HG03139 (cell line): ENCODE data around the gene LIG3.
"Not testable (repeated sequence)": the region's sequence is repeated elsewhere in the genome, so short reads cannot be mapped to it uniquely, and the experiment has no call there.

Experiments
- ATAC-seq: cut with Tn5 transposase; IDR thresholded peaks from one replicate; pipeline ENCODE4 v1.9.1; 2021; ENCODE audit not compliant: unreplicated experiment

Gene LIG3

DNA sequence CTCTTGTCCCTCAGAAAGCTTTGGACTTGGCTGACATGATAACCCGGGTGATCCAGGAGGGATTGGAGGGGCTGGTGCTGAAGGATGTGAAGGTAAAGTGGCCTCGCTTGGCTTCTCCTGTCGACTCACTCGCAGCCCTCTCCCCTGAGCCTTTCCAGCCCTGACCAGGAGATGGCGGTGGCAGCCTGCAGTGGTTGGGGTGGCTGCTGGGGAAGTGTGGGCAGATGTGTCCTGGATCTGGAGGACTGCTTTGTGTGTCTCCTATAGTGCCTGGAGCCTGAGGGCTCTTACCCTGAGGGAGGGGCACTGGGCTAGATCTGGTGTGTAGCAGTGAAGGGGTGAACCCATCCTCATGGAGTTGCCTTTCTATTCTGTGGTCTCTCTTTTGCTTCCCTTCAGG is 17.9 kb downstream of the LIG3 start:
- ATAC-seq, result no peak

DNA sequence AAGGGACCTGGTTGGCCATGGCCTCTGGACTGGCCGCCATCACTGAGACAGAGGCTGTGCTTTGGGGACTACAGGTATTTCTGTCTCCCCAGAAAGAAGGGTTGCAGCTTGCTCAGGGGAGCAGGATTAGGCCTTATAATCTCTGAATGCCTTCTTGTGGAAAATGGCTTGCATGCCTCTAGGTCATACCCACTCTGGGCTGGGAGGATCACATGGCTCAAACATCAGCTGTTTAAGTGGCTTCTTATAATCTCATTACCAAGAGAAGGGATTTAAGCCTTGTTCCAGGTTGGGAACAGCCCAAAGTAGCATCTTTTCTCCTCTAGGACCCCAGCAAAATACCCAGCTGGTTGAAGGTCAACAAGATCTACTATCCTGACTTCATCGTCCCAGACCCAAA is 19.1 kb downstream of the LIG3 start:
- no peak for ATAC-seq

DNA sequence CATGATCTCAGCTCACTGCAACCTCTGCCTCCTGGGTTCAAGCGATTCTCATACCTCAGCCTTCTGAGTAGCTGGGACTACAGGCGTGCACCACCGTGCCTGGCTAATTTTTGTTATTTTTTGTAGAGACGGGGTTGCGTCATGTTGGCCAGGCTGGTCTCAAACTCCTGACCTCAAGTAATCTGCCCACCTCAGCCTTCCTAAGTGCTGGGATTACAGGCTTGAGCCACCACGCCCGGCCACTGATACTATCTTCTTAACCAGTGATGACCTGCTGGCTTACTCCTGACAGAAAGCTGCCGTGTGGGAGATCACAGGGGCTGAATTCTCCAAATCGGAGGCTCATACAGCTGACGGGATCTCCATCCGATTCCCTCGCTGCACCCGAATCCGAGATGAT is 20.7 kb downstream of the LIG3 start:
- ATAC-seq, result not testable (repeated sequence)

DNA sequence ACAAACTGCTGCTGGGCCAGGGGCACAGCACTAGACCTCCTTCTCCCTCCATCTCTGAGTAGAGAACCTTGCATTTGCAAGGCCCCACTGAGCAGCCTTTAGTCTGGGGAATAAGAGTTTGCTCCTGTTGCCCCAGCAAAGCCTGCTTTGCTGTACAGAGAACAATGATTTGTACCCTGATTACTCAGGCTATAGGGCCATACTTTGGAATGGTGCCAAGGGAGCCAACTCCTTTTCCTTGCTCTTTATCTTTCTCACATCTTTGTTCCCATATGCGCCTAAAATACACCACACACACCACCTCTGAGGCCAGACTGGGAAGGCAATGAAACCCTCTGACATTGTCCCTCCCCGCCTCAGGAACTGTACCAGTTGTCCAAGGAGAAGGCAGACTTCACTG is 21.2 kb downstream of the LIG3 start:
- ATAC-seq, result no peak

DNA sequence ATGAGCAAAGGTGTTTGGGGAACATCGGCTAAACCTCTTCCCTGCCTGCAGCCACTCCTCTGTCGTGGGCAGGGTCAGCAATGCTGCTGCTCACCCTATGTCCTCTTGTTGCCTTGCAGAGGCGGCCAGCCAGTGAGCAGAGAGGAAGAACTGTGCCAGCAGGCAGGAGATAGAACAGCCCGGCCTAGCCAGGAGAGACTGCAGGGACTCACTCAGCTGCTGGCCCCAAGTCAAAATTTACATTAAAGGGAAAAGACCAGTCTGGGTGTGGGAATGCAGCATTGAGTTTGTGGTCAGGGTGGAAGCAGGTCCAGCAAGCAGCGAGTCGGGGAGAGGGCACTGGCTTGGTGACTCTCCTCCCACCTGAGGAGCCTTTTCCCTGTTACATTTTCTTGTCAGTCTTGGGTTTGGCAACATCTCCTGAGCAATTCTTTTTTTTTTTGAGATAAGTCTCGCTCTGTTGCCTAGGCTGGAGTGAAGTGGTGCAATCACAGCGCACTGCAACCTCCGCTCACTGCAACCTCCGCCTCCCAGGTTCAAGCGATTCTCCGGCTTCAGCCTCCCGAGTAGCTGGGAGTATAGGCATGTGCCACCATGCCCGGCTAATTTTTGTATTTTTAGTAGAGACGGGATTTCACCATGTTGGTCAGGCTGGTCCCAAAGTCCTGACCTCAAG is 22.7 kb downstream of the LIG3 start:
- ATAC-seq, result no peak

DNA sequence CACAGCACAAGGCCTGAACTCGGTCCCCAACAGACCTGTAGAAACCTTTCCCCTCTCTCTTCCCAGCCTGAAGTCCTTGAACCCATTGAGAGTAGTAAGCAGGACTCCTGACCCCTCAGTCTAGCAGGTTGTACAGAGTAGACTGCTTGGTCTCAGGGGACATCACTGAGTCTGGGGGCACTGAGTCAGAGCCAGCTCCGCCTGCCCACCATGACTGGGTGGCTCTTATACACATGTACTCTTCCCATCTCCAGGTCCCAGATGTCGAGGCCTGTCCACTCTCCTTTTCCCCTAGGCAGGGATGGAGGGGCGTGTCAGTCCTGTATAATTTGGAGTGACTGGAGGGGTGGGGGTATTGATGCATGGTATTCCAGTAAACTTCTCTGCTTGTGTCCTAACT is 23.5 kb downstream of the LIG3 start:
- ATAC-seq, result no peak

DNA sequence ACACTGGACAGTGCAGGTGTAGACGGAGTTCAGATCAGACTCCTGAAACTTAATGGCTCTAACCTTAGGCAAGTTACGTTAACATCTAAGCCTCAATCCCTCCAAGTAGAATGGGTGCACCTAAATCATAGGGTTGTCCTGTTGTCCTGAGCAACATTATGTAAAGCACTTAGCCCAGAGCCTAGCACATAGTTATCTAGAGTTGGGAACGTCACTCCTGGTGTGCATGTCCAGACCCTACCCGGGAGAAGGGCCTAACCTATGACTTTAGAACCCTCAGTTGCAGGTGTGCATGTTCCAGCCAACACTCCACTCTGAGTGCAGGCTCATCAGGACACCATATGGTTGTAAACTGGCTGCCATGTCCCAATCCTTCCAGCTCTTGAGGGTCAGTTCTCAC is 26.0 kb downstream of the LIG3 start:
- ATAC-seq, result no peak

DNA sequence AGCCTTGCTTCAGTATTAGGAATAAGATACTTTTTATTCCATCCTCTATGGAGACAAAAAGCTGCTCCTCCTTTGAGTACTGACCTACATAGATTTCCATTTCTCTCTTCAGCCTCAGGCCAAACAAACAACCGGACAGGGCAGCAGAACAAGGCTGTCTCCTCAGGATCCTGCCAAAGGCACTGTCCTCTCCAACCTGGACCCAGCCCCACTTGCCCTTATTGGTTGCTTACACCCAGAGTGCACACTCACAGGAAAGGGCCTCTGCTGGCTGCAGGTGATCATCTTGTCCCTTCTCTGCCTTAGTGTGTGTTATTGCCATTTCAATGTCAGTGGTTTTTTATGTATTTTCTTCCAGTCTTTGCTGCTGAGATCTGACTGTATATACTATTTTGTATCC is 26.6 kb downstream of the LIG3 start:
- no peak for ATAC-seq

DNA sequence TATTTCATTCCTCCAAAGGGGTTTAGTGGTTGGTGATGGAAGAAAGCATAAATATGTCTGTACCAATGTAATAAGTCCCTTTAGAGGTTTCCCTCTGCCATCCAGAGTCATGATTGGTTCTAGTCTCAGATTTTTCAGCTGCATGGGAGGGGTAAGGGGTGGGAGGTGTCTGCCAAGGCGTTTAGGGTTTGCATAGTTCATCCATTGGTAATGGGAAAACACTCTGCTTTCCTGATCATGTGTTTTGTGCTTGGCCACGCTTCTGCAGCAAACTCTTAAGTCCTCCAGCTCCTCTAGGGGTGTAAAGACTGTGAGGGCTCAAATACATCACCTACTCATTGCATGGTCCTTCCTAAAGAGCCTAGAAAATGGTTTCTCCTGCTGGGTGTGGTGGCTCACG is 29.8 kb downstream of the LIG3 start:
- no peak for ATAC-seq

DNA sequence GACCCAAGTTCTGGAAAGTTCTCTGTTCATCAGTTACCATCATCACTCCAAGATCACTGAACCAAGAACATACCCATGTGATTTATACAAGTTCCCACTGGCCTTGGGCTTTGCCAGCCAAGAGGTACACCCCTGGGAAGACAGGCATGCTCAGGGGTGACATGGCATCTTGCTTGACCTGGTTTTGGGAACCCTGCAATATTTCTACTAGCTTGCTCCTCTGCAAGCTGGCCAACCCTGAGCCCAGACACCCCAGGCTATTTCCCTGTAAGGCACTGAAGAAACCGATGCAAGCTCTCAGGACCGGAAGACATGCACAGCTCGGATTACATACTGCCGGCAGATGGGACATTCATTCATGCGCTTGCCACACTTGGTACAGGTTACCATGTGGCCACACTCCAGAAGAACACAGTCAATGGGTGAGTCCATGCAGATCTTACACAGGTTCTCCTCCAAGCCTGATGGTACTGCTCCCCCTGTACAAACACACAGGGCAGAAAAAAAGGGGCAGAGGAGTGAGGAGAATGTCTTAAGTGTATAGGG is 31.4 kb downstream of the LIG3 start:
- ATAC-seq, result no peak

DNA sequence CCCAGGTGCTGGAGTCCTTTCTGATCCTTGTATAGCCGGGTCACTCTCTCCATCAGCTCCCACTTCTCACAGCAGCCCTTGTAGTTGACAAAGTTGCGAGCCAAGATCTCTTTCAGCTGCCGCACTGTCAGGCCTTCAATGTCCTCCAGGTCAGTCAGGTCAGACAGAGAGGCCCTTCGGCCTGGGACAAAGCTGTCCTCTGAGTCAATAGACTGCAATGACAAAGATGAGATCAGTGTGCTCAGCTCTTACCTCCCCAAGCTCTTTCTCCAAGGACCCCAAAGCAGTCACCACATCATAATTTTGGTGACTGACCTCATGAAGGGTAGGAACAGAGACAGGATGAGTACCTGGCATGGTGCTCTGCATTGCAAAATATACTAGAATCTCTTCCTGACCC is 36.1 kb downstream of the LIG3 start:
- no peak for ATAC-seq

DNA sequence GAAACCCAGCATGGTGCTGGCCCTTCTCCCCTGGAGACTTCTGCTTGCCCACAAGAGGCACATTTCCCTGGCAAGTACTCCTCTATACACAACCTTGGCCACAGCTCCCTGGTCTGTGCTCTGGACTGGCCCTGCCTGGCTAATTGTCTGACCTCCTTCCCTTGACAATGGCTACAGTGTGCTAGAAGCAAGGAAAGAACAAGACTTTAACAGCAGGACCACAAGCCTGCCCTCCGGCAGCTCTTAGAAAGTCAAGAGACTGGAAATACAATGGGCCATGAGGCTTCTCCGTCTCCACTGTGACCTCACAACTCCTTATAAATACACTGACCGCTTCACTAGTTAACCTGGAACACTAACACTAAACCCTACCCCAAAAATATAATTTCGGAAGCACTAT is 36.7 kb downstream of the LIG3 start:
- no peak for ATAC-seq

DNA sequence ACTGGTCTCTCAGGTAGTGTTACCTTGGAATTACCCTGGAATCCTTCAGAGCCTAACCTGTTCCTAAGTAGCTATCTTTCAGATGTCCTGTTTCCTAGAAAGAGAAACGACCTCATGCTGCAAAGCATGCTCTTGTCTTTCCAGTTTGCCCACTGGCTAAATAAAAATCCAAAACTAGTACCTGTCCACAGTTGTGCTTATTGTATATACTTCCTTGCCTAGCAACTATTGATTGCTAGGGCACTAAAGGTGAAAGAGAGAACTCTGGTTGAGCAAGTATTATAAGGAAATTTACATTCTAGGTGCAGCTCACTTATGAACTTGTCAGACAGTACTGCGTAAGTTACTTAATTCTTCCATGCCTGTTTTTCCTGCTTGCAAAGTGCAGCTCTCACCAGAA is 38.5 kb downstream of the LIG3 start:
- no peak for ATAC-seq

DNA sequence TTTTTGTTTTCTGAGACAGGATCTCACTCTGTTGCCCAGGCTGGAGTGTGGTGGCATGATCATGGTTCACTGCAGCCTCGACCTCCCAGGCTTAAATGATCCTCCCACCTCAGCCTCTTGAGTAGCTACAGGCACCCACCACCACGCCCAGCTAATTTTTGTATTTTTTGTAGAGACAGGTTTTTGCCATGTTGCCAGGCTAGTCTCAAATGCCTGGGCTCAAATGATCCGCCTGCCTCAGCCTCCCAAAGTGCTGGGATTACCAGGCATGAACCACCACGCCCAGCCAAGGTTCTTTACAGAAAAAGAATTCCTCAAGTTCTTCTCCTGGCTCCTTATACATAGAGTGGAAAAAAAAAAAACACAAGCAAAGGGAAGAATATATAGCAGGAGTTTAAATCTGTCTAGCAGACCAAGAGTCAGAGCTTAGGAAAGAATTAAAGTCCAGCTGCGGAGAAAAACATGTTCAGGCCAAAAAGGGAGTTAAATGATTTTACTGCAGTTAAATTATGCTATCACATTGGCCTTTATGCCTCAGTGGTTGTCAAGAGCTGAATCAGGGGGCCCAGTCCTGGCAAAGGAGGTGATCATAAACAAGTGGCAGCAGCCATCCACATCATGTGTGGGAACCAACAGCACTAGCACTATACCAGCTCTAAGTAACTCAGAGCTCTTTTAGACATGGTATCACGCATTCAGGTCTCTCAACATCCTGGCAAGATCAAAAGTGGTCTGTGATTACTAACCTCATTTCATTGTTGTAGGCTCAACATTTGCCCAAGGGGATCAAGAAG is 39.3 kb downstream of the LIG3 start:
- ATAC-seq, result no peak

DNA sequence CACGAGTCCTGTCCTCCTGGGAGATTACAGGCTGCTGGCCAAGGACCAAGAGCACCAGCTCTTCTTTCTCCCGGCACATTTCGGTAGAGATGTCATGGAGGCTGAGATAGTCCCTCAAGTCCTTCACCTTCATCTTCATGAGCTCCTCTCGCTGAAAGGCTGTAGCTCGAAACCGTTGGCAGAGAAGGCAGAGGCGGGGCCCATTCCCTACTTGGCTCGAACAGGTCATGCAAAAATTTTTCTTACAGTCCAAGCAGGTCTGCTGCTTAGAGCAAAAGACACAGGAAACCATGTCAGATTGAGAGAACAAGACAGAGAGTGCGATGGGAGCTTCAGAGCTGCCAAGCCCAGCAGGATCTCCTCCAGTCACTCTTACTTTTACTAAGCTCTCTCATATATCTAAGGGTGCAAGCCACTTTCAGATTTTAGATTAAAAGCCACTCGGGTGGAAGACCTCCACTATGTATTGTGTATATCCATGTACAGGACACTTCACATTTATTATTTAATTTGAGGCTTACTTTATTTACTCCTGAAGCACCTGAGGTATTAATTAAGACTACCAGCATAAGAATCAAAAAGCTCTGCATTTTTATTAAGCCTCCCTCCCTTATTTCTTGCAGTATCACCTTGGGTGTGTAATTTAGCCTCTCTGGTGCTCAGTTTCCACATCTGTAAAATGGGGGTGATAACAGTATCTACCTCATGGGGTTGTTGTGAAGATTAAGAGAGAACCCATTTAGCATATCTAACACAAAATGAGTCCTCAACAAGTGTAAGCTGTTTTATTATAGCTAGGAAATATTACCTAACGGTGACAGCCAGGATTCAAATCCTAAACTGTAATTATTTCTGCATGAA is 41.4 kb downstream of the LIG3 start:
- no peak for ATAC-seq

DNA sequence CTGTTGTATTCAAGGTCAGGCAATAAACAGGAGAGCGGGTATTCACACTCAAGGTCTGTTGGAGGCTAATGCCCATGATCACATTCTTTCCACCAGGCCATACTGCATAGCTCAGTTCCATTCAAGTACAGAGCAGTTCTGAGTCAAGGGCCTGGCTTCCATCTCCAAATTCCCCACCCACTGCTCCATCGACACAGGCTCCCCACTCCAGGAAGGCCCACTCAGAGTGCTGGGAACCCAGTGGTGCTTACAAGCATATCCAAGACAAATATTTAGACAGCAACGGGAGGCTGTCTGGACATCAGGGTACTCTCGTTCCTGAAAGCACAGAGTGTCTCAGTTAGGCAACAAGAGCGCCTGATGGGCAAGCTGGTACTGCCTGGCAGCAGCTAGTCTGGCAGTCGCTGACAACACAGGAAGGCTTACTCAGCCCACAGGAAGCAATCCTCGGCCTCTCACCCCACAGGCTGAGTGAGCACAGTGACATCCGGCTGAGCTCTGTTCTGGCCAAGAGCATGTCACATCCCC is 42.3 kb downstream of the LIG3 start:
- no peak for ATAC-seq

DNA sequence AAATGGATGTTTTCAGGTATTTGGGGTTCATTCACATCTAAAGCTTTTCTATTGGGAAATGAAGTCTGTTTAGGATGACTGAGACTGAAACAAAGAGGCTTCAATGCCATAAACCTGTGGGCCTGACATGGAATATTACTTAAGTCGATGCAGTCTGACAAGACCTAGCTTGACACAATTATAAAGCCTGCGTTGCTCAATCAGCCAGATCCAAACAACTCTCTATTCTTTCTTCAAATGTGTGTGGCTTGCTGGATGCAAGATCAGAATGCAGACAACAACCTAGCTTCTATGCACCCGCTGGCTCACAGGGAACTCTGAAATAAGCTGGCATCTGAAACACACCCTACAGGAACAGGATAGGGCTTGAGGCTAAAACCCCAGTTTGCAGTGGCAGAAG is 43.2 kb downstream of the LIG3 start:
- ATAC-seq, result no peak

DNA sequence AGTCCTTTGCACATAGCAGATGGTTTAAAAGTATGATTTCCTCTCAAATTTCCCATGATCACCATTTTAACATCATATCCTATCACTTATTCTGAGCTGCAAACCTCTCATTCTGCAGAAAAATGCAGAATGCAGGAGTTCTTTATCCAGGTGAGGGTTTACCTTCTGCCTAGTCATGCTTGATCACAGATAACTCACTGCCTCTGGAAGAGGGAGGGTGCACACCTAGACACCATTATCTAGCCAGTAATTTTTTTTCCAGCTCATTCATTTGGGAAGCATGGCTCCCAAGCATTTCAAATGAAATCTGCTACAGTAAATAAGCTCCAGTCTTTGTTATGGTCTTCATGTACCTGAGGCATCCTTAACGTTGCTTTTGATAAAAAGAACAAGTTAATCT is 45.2 kb downstream of the LIG3 start:
- ATAC-seq, result no peak

DNA sequence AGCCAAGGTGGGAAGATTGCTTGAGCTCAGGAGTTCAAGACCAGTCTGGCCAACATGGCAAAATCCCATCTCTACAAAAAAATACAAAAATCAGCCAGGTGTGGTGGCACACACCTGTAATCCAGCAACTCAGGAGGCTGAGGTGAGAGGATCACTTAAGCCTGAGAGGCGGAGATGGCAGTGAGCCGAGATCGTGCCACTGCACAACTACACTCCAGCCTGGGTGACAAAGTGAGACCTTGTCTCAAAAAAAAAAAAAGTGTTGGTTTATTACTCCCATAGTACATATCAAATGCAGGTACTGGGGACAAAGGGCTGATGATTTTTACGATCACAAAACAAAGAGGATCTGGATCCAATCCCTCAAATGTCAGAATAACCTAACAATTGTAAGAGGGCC is 47.8 kb downstream of the LIG3 start:
- not testable (repeated sequence) for ATAC-seq

DNA sequence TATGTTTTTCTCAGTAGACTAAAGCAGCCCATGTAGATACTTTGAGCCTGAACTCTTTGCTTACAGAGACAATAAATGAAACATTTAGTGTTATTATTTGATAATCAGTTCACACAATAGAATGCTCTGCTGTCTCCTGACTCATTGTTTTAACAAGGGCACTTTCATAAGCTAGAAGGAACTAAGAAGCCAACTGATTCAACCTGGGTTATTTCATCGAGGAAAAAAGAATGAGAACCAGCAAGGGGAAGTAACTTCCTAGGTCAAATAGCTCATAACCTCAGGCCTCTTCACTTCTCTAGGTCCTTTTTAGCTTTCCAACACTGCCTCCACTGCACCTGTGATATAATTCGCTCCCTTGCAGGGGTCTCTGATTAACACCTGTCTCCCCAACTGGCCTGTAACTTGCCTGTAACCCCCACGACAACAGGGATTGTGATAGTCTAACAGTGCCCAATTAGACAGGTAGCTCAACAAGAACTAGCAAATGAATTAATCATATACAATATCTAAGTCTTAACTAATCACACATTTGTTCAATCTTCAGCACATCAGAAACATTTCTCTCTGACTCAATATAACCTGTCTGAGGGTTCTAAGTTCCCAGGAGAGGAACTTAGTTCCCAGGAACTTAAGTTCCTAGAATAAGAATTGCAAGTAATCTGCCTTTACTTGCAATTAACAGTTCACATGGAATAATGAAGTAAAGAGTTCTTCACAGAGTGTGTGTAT is 48.4 kb downstream of the LIG3 start:
- ATAC-seq, result no peak

DNA sequence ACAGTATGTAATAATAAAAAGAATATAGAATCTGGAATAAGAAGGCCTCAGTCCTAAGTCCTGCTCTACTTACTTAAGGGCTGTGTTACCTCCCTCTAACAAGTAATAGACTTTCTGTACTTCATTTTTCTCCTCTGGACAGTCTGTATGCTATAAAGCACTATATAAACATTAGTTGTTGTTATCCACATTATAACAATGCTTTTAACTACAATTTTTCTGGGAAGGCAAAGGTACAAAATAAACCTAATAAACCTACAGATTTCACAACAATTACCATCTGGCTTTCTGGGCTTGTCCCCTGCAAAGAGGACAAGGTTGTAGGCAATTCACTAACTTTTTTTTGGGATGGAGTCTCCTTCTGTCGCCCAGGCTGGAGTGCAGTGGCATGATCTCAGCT is 50.5 kb downstream of the LIG3 start:
- no peak for ATAC-seq
